Ishikawa (cell line): Measurements from ENCODE around the gene ABCD3.

Experiments used
- EP300 ChIP-seq: IDR thresholded peaks from 2 replicates; pipeline ENCODE4 v1.6.1; 2012; ENCODE audit warnings: borderline replicate concordance
- TAF1 ChIP-seq: IDR thresholded peaks from 2 replicates; pipeline ENCODE4 v1.6.1; 2012; ENCODE audit warnings: low read depth, mild to moderate bottlenecking
- TF ChIP-seq, protein P1 (sequence below): IDR thresholded peaks from 2 replicates; pipeline ENCODE4 v1.6.1; 2012

DNA sequence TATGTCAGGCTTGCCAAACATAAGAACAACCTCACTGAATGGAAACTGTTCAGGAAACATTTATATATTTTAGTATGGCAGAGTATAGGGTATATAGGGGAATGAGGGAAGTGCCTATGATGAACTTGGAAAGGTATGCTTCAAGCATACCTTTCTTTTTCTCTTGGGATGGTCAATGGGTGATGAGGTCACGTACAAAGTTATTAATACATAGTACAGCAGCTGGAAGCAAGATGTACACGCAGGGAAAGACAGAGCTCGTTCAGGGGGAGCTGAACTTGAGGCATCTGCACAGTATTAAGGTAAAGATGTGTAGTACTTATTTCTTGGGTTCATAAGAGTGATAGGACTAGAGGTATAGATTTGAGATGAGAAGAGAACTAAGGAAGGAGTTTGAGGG is 61.5 kb downstream of the ABCD3 start:
- TF ChIP-seq TAF1, result no peak
- no peak for TF ChIP-seq EP300
- TF ChIP-seq, protein P1, sequence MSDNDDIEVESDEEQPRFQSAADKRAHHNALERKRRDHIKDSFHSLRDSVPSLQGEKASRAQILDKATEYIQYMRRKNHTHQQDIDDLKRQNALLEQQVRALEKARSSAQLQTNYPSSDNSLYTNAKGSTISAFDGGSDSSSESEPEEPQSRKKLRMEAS, result no peak
